GM23248 (cell line): ENCODE results near the gene HDAC4. TPM values are rescaled to one million over a fixed set of nuclear protein-coding genes. Genes with fewer than 3 reads are reported as not detected.

Experiments
- DNase-seq: peaks from one replicate; pipeline ENCODE4 v3.0.0-alpha.2; 2015
- H2AFZ ChIP-seq: fragments of 200-600 bp; sonication (generic); 2 replicates; pipeline ENCODE4 v1.6.1; 2016; ENCODE audit warnings: antibody characterized with exemption
- H3F3A ChIP-seq: fragments of 200-600 bp; sonication (generic); 2 replicates; pipeline ENCODE4 v1.6.1; 2016; ENCODE audit warnings: mild to moderate bottlenecking, antibody characterized with exemption, mixed run types; ENCODE audit not compliant: insufficient read depth
- H3K27ac ChIP-seq: fragments of 200-600 bp; sonication (generic); 2 replicates; pipeline ENCODE4 v1.5.1; 2016; ENCODE audit warnings: mild to moderate bottlenecking
- H3K27me3 ChIP-seq: fragments of 200-600 bp; sonication (generic); replicated peaks from 2 replicates; pipeline ENCODE4 v1.6.1; 2016; ENCODE audit warnings: mild to moderate bottlenecking; ENCODE audit not compliant: insufficient read depth
- H3K36me3 ChIP-seq: fragments of 200-600 bp; sonication (generic); 2 replicates; pipeline ENCODE4 v1.6.1; 2016; ENCODE audit warnings: low read depth, mild to moderate bottlenecking
- H3K4me1 ChIP-seq: fragments of 200-600 bp; sonication (generic); 2 replicates; pipeline ENCODE4 v1.6.1; 2016; ENCODE audit warnings: mild to moderate bottlenecking; ENCODE audit not compliant: insufficient read depth
- H3K4me2 ChIP-seq: fragments of 200-600 bp; sonication (generic); one replicate; pipeline ENCODE4 v1.6.1; 2016; ENCODE audit warnings: mild to moderate bottlenecking; ENCODE audit not compliant: unreplicated experiment
- H3K4me3 ChIP-seq: fragments of 200-600 bp; sonication (generic); 2 replicates; pipeline ENCODE4 v1.5.1; 2016; ENCODE audit warnings: mild to moderate bottlenecking
- H3K79me2 ChIP-seq: fragments of 200-600 bp; sonication (generic); 2 replicates; pipeline ENCODE4 v1.6.1; 2016; ENCODE audit warnings: mild to moderate bottlenecking; ENCODE audit not compliant: insufficient read depth
- H3K9ac ChIP-seq: fragments of 200-600 bp; sonication (generic); 2 replicates; pipeline ENCODE4 v1.6.1; 2016; ENCODE audit warnings: mild to moderate bottlenecking
- H3K9me2 ChIP-seq: fragments of 200-600 bp; sonication (generic); 2 replicates; pipeline ENCODE4 v1.6.1; 2016; ENCODE audit warnings: mixed run types, mild to moderate bottlenecking, moderate library complexity; ENCODE audit not compliant: insufficient read depth
- H3K9me3 ChIP-seq: fragments of 200-600 bp; sonication (generic); one replicate; pipeline ENCODE4 v1.6.1; 2017; ENCODE audit warnings: low read depth
- H4K20me1 ChIP-seq: fragments of 200-600 bp; sonication (generic); 2 replicates; pipeline ENCODE4 v1.6.0; 2016; ENCODE audit not compliant: insufficient read depth
- EZH2 ChIP-seq: fragments of 200-600 bp; sonication (generic); IDR thresholded peaks from 2 replicates; pipeline ENCODE4 v1.6.1; 2018; ENCODE audit warnings: antibody characterized with exemption, mild to moderate bottlenecking; ENCODE audit not compliant: insufficient read depth, poor library complexity, severe bottlenecking
- EZH2phosphoT487 ChIP-seq: fragments of 200-600 bp; sonication (generic); IDR thresholded peaks from 2 replicates; pipeline ENCODE4 v1.6.1; 2018; ENCODE audit warnings: antibody characterized with exemption, moderate library complexity, mild to moderate bottlenecking, low read depth; ENCODE audit not compliant: insufficient read depth
- WGBS, 2 experiments: methylation state at CpG; one replicate each; pipeline ENCODE4 v1.1.6; 2015 to 2017; ENCODE audit warnings: low lambda C conversion rate in 2 of 2, low coverage in 1 of 2; ENCODE audit errors: missing lambda C conversion rate in 2 of 2; 5-methylcytosine and 5-hydroxymethylcytosine counted together
- in situ Hi-C: fragments of 300-500 bp; cut with MboI; formaldehyde crosslinking; loops from 2 replicates; pipeline ENCODE4 v1.15.0; 2020
- polyA plus RNA-seq: library from polyadenylated mRNA; unstranded; fragments of >200 nt; fragmentation: Nextera tagmentation; extraction: Ambion mirVana; gene quantifications from 2 replicates; pipeline ENCODE4 v1.2.1, GENCODE V29; 2016
- total RNA-seq: library from RNA; depleted of rRNA; stranded (reverse); fragments of >200 nt; shearing (Covaris generic); gene quantifications from 2 replicates; pipeline ENCODE4 v1.2.3, GENCODE V29; 2014

Gene HDAC4
- total and polyA plus RNA-seq, 2 experiments from 2014 or later, result 2.1 to 6.3 TPM

DNA sequence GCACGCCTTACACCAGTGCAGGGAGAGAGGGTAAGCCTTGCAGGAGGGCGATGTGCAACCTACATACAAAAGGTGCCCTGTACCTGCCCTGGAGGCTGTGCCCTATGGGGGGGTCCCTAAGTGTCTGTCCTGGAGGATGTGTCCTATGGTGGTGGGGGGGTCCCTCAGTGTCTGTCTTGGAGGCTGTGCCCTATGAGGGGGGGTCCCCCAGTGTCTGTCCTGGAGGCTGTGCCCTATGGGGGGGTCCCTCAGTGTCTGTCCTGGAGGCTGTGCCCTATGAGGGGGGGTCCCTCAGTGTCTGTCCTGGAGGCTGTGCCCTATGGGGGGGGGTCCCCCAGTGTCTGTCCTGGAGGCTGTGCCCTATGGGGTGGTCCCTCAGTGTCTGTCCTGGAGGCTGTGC, 216.6 kb downstream of the HDAC4 start:
- Histone ChIP-seq H3K36me3 (peaks cover 10% of the 10 kb centered on the region), H2AFZ (no peak overlapping the region), H3K4me3 (no peak overlapping the region), H3K9me3 (no peaks in the 10 kb centered on the region), H3K4me1 (no peaks in the 10 kb centered on the region), H3K9ac (no peak overlapping the region), H3K79me2 (no peaks in the 10 kb centered on the region), H4K20me1 (no peaks in the 10 kb centered on the region), H3K27me3 (no peaks in the 10 kb centered on the region), H3F3A (no peaks in the 10 kb centered on the region), H3K27ac (no peak overlapping the region), H3K4me2 (no peak overlapping the region), H3K9me2 (no peaks in the 10 kb centered on the region)
- DNase-seq, result no peak
- TF ChIP-seq EZH2, result no peak
- no peak for TF ChIP-seq EZH2phosphoT487
- in situ Hi-C loops, result no loop called here
- whole genome bisulfite sequencing, 2 experiments, result 96 to 100% methylated on average over 2 of the region's 2 CpGs

GRCh38 chr2:239182981-239183791, 217.6 kb downstream of the HDAC4 start:
- Histone ChIP-seq H3K27me3 (no peaks in the 10 kb centered on the region), H3K27ac (no peak overlapping the region), H3K9me3 (no peaks in the 10 kb centered on the region), H3K9ac (no peak overlapping the region), H2AFZ (no peak overlapping the region), H4K20me1 (no peaks in the 10 kb centered on the region), H3K36me3 (0 out of 2 replicates have a peak, but pooled peaks cover under 1% of the 10 kb centered on the region), H3K4me2 (no peak overlapping the region), H3K4me3 (no peak overlapping the region), H3K9me2 (no peaks in the 10 kb centered on the region), H3K79me2 (no peaks in the 10 kb centered on the region), H3F3A (no peaks in the 10 kb centered on the region), H3K4me1 (no peaks in the 10 kb centered on the region)
- no peak for TF ChIP-seq EZH2phosphoT487
- TF ChIP-seq EZH2, result no peak
- 87 to 88% methylated on average over 23 of the region's 23 CpGs for WGBS, 2 experiments
- DNase-seq, result no peak
- in situ Hi-C loops, result no loop called here

GRCh38 chr2:239181903-239182581, 218.8 kb downstream of the HDAC4 start:
- 92% methylated on average over 15 of the region's 15 CpGs for WGBS, 2 experiments
- Histone ChIP-seq H2AFZ (no peak overlapping the region), H3K4me1 (no peaks in the 10 kb centered on the region), H3K9me3 (no peaks in the 10 kb centered on the region), H3K9me2 (no peaks in the 10 kb centered on the region), H3K4me2 (no peak overlapping the region), H3K36me3 (no peaks in the 10 kb centered on the region), H4K20me1 (no peaks in the 10 kb centered on the region), H3F3A (no peaks in the 10 kb centered on the region), H3K79me2 (no peaks in the 10 kb centered on the region), H3K4me3 (no peak overlapping the region), H3K27ac (no peak overlapping the region), H3K9ac (no peak overlapping the region), H3K27me3 (no peaks in the 10 kb centered on the region)
- in situ Hi-C loops, result no loop called here
- no peak for TF ChIP-seq EZH2
- no peak for TF ChIP-seq EZH2phosphoT487
- DNase-seq, result no peak

DNA sequence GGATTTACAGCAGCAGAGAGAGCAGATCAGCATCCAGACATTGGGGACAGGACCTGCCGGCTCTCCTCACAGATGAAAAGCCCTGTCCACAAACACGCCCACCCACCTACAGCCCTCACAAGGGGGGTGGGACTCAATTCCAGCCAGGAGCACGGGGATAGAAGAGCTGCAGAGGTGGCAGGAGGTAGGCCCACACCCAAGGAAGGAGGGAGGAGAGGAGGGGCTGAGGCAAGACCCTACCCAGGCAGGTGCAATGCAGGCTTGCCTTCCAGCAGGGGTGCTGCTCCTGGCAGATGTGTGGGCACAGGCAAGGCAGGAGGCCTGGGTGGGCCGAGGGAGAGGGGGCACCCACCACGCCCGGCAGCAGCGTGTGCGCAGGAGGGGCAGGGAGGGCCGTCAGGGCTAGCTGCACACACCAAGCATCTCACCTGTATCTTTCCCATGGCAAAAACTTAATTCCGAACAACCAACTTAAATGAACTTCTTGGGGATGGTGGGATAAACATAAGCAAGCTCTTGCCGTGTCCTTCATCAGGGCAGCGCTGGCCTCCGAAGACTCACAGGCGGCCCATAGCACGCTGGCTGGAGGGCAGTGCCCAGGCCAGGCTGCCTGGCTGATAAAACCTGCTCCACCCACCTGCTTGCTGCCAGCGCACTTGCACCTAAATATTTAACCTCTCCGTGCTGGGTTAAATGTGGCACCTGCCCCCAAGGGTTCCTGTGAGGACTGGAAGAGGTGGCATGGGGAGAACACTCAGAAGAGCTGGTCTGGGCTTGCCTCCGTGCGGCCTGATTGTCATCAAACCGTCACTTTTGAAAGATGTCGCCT, 219.5 kb downstream of the HDAC4 start:
- H2AFZ ChIP-seq, result no peak overlapping the region
- in situ Hi-C loops, result no loop called here

More for the DNA sequence above, 219.5 kb downstream of the HDAC4 start:
- no peaks in the 10 kb centered on the region for H4K20me1 ChIP-seq
- 85 to 86% methylated on average over 21 of the region's 21 CpGs for WGBS, 2 experiments
- no peaks in the 10 kb centered on the region for H3K9me2 ChIP-seq
- no peaks in the 10 kb centered on the region for H3K79me2 ChIP-seq
- no peak for TF ChIP-seq EZH2phosphoT487
- TF ChIP-seq EZH2, result no peak
- no peaks in the 10 kb centered on the region for H3K36me3 ChIP-seq
- no peak overlapping the region for H3K4me3 ChIP-seq
- no peak overlapping the region for H3K4me2 ChIP-seq
- no peaks in the 10 kb centered on the region for H3K27me3 ChIP-seq
- no peak overlapping the region for H3K9ac ChIP-seq
- DNase-seq, result no peak
- H3K27ac ChIP-seq, result no peak overlapping the region
- H3K4me1 ChIP-seq, result no peaks in the 10 kb centered on the region
- no peaks in the 10 kb centered on the region for H3F3A ChIP-seq
- no peaks in the 10 kb centered on the region for H3K9me3 ChIP-seq
